HUES64 (cell line): Measurements from ENCODE around the gene TRIB2.

Experiments
- H3K27ac ChIP-seq: 2 replicates; pipeline ENCODE4 v1.7.0; 2013; ENCODE audit warnings: low read depth, low read length, inconsistent platforms
- H3K27me3 ChIP-seq: 2 replicates; pipeline ENCODE4 v1.6.1; 2013; ENCODE audit warnings: mild to moderate bottlenecking, low read length; ENCODE audit not compliant: insufficient read depth
- H3K36me3 ChIP-seq: 2 replicates; pipeline ENCODE4 v1.6.1; 2013; ENCODE audit warnings: mild to moderate bottlenecking, low read length; ENCODE audit not compliant: insufficient read depth
- H3K4me1 ChIP-seq: 2 replicates; pipeline ENCODE4 v1.6.1; 2013; ENCODE audit warnings: mild to moderate bottlenecking, low read length, moderate library complexity; ENCODE audit not compliant: insufficient read depth
- H3K4me3 ChIP-seq: 2 replicates; pipeline ENCODE4 v1.5.1; 2013; ENCODE audit warnings: mild to moderate bottlenecking, low read length, moderate library complexity
- H3K9ac ChIP-seq: 2 replicates; pipeline ENCODE4 v1.6.1; 2013; ENCODE audit warnings: mild to moderate bottlenecking, low read depth, low read length
- H3K9me3 ChIP-seq: 2 replicates; pipeline ENCODE4 v1.6.1; 2013; ENCODE audit warnings: low read depth, low read length; ENCODE audit not compliant: insufficient read depth
- WGBS: fragments of 150-250, 120-280 bp; methylation state at CpG from one replicate; pipeline ENCODE4 v1.1.7; 2013; ENCODE audit warnings: missing lambda C conversion rate; 5-methylcytosine and 5-hydroxymethylcytosine counted together

TRIB2 gene

GRCh38 chr2:12731701-12732280, 15.1 kb downstream of the TRIB2 start:
- H3K27ac ChIP-seq: no peak overlapping the region
- no peak overlapping the region for H3K4me3 ChIP-seq
- 96% methylated on average over 16 of the region's 16 CpGs for WGBS
- no peak overlapping the region for H3K9ac ChIP-seq
- H3K36me3 ChIP-seq: peaks cover 86% of the 10 kb centered on the region
- no peaks in the 10 kb centered on the region for H3K4me1 ChIP-seq
- no peaks in the 10 kb centered on the region for H3K9me3 ChIP-seq
- no peaks in the 10 kb centered on the region for H3K27me3 ChIP-seq

GRCh38 chr2:12732651-12733050, 15.9 kb downstream of the TRIB2 start:
- Histone ChIP-seq H3K27me3 (no peaks in the 10 kb centered on the region), H3K9me3 (no peaks in the 10 kb centered on the region), H3K4me3 (no peak overlapping the region), H3K9ac (no peak overlapping the region), H3K27ac (no peak overlapping the region), H3K36me3 (peaks cover 86% of the 10 kb centered on the region), H3K4me1 (no peaks in the 10 kb centered on the region)
- 95% methylated on average over 10 of the region's 10 CpGs for WGBS

- Histone ChIP-seq H3K9ac (no peak overlapping the region), H3K4me3 (no peak overlapping the region), H3K36me3 (peaks cover 86% of the 10 kb centered on the region), H3K27me3 (no peaks in the 10 kb centered on the region), H3K4me1 (no peaks in the 10 kb centered on the region), H3K9me3 (no peaks in the 10 kb centered on the region), H3K27ac (no peak overlapping the region)
- 93% methylated on average over 7 of the region's 7 CpGs for WGBS
Measured at GRCh38 chr2:12733846-12734245, 17.1 kb downstream of the TRIB2 start.

- H3K9me3 ChIP-seq: no peaks in the 10 kb centered on the region
- H3K4me3 ChIP-seq: no peak overlapping the region
- 93% methylated on average over 12 of the region's 12 CpGs for WGBS
- no peak overlapping the region for H3K27ac ChIP-seq
- no peak overlapping the region for H3K9ac ChIP-seq
- no peaks in the 10 kb centered on the region for H3K27me3 ChIP-seq
- H3K4me1 ChIP-seq: no peaks in the 10 kb centered on the region
- peaks cover 85% of the 10 kb centered on the region for H3K36me3 ChIP-seq
Measured at GRCh38 chr2:12734914-12735654, 18.3 kb downstream of the TRIB2 start.

GRCh38 chr2:12737297-12737696, 20.6 kb downstream of the TRIB2 start:
- Histone ChIP-seq H3K9me3 (no peaks in the 10 kb centered on the region), H3K4me1 (no peaks in the 10 kb centered on the region), H3K9ac (no peak overlapping the region), H3K36me3 (peaks cover 93% of the 10 kb centered on the region), H3K4me3 (no peak overlapping the region), H3K27ac (no peak overlapping the region), H3K27me3 (no peaks in the 10 kb centered on the region)
- WGBS: 96% methylated on average over 9 of the region's 9 CpGs

GRCh38 chr2:12737738-12738485, 21.2 kb downstream of the TRIB2 start:
- H3K27ac ChIP-seq: no peak overlapping the region

GRCh38 chr2:12739721-12740254, 23.1 kb downstream of the TRIB2 start:
- no peak overlapping the region for H3K27ac ChIP-seq
- WGBS: 94% methylated on average over 9 of the region's 9 CpGs
- peaks cover 86% of the 10 kb centered on the region for H3K36me3 ChIP-seq

More at GRCh38 chr2:12737738-12738485, 21.2 kb downstream of the TRIB2 start:
- Histone ChIP-seq H3K9me3 (no peaks in the 10 kb centered on the region), H3K4me1 (no peaks in the 10 kb centered on the region), H3K9ac (no peak overlapping the region), H3K4me3 (no peak overlapping the region), H3K27me3 (no peaks in the 10 kb centered on the region), H3K36me3 (peaks cover 98% of the 10 kb centered on the region)
- WGBS: 92% methylated on average over 10 of the region's 11 CpGs

GRCh38 chr2:12741380-12741779, 24.6 kb downstream of the TRIB2 start:
- 91% methylated on average over 3 of the region's 3 CpGs for WGBS
- no peaks in the 10 kb centered on the region for H3K9me3 ChIP-seq
- H3K4me1 ChIP-seq: no peaks in the 10 kb centered on the region
- H3K27ac ChIP-seq: no peak overlapping the region
- H3K9ac ChIP-seq: no peak overlapping the region
- peaks cover 70% of the 10 kb centered on the region for H3K36me3 ChIP-seq
- H3K4me3 ChIP-seq: no peak overlapping the region
- H3K27me3 ChIP-seq: no peaks in the 10 kb centered on the region

More at GRCh38 chr2:12739721-12740254, 23.1 kb downstream of the TRIB2 start:
- H3K4me1 ChIP-seq: no peaks in the 10 kb centered on the region
- H3K27me3 ChIP-seq: no peaks in the 10 kb centered on the region
- H3K9ac ChIP-seq: no peak overlapping the region
- no peaks in the 10 kb centered on the region for H3K9me3 ChIP-seq
- no peak overlapping the region for H3K4me3 ChIP-seq

GRCh38 chr2:12742891-12743290, 26.2 kb downstream of the TRIB2 start:
- Histone ChIP-seq H3K27me3 (no peaks in the 10 kb centered on the region), H3K9ac (no peak overlapping the region), H3K9me3 (no peaks in the 10 kb centered on the region), H3K4me1 (no peaks in the 10 kb centered on the region), H3K27ac (no peak overlapping the region), H3K36me3 (peaks cover 55% of the 10 kb centered on the region), H3K4me3 (no peak overlapping the region)
- 98% methylated on average over 3 of the region's 3 CpGs for WGBS

- Histone ChIP-seq H3K36me3 (no peaks in the 10 kb centered on the region), H3K9ac (no peak overlapping the region), H3K4me3 (no peak overlapping the region), H3K9me3 (peaks cover 2% of the 10 kb centered on the region; the same call in 1 of the 2 replicates), H3K4me1 (peaks cover 13% of the 10 kb centered on the region), H3K27ac (no peak overlapping the region), H3K27me3 (no peaks in the 10 kb centered on the region)
- WGBS: 93% methylated on average over 7 of the region's 7 CpGs
Measured at GRCh38 chr2:12750166-12750905, 33.6 kb downstream of the TRIB2 start.
